HG02970 (cell line): Measurements from ENCODE around the gene LIMCH1.
"Not testable (repeated sequence)": the region's sequence is repeated elsewhere in the genome, so short reads cannot be mapped to it uniquely, and the experiment has no call there.

ENCODE experiments used
- ATAC-seq: cut with Tn5 transposase; IDR thresholded peaks from one replicate; pipeline ENCODE4 v1.9.1; 2021; ENCODE audit warnings: mild to moderate bottlenecking, moderate library complexity, moderate number of reproducible peaks; ENCODE audit not compliant: unreplicated experiment, low FRiP score

The LIMCH1 gene

GRCh38 chr4:41668024-41668423 lies 130.1 kb downstream of the LIMCH1 start:
- ATAC-seq = no peak

- no peak for ATAC-seq
These were observed 132.6 kb downstream of the LIMCH1 start for GRCh38 chr4:41670530-41670929.

GRCh38 chr4:41670982-41671381 lies 133.0 kb downstream of the LIMCH1 start:
- no peak for ATAC-seq

- no peak for ATAC-seq
These were observed 140.3 kb downstream of the LIMCH1 start for GRCh38 chr4:41678086-41678816.

GRCh38 chr4:41678951-41679350 lies 141.0 kb downstream of the LIMCH1 start:
- no peak for ATAC-seq

- ATAC-seq = no peak
These were observed 142.0 kb downstream of the LIMCH1 start for GRCh38 chr4:41679991-41680390.

- no peak for ATAC-seq
These were observed 143.1 kb downstream of the LIMCH1 start for GRCh38 chr4:41681054-41681453.

- ATAC-seq = no peak
These were observed 145.4 kb downstream of the LIMCH1 start for GRCh38 chr4:41683326-41683725.

- no peak for ATAC-seq
These were observed 148.9 kb downstream of the LIMCH1 start for GRCh38 chr4:41686893-41687292.

- no peak for ATAC-seq
These were observed 150.0 kb downstream of the LIMCH1 start for GRCh38 chr4:41687971-41688370.

GRCh38 chr4:41692717-41693345 lies 154.9 kb downstream of the LIMCH1 start:
- no peak for ATAC-seq

- ATAC-seq = no peak
These were observed 155.7 kb downstream of the LIMCH1 start for GRCh38 chr4:41693629-41694028.

- no peak for ATAC-seq
These were observed 158.2 kb downstream of the LIMCH1 start for GRCh38 chr4:41696131-41696530.

GRCh38 chr4:41696763-41697162 lies 158.8 kb downstream of the LIMCH1 start:
- ATAC-seq = no peak

GRCh38 chr4:41701983-41702382 lies 164.0 kb downstream of the LIMCH1 start:
- no peak for ATAC-seq

- no peak for ATAC-seq
These were observed 164.8 kb downstream of the LIMCH1 start for GRCh38 chr4:41702770-41703169.

GRCh38 chr4:41703785-41704184 lies 165.8 kb downstream of the LIMCH1 start:
- no peak for ATAC-seq

GRCh38 chr4:41709844-41710481 lies 172.0 kb downstream of the LIMCH1 start:
- ATAC-seq = no peak

GRCh38 chr4:41711654-41712053 lies 173.7 kb downstream of the LIMCH1 start:
- ATAC-seq = not testable (repeated sequence)

- ATAC-seq = no peak
These were observed 174.5 kb downstream of the LIMCH1 start for GRCh38 chr4:41712425-41712824.

- ATAC-seq = no peak
These were observed 175.8 kb downstream of the LIMCH1 start for GRCh38 chr4:41713768-41714167.
